ENCODE data around the gene BCO1.

- TF ChIP-seq CTCF (IDR thresholded peaks at IDR 0.05) (no peak), POLR2A (IDR thresholded peaks at IDR 0.05) (no peak)
These were observed 22.4 kb upstream of the BCO1 start for GRCh38 chr16:81216114-81216513.
